WERI-Rb-1 (cell line): Measurements from ENCODE around the gene C4orf51.

Source experiments
- DNase-seq: peaks from one replicate; pipeline ENCODE4 v3.0.0-alpha.2; 2020
- H3K27ac ChIP-seq: fragments of 250-450 bp; sonication (Bioruptor Pico); 2 replicates; pipeline ENCODE4 v1.5.1; 2020; ENCODE audit warnings: mild to moderate bottlenecking, moderate library complexity
- H3K27me3 ChIP-seq: fragments of 250-450 bp; sonication (Bioruptor Pico); 2 replicates; pipeline ENCODE4 v1.5.1; 2021; ENCODE audit warnings: mild to moderate bottlenecking, low read depth, moderate library complexity; ENCODE audit not compliant: insufficient read depth, severe bottlenecking
- H3K36me3 ChIP-seq: fragments of 250-450 bp; sonication (Bioruptor Pico); 2 replicates; pipeline ENCODE4 v1.5.1; 2020; ENCODE audit warnings: mild to moderate bottlenecking, moderate library complexity
- H3K4me3 ChIP-seq: 2 replicates; pipeline ENCODE4 v1.5.1; 2011; ENCODE audit warnings: low read depth, mild to moderate bottlenecking, control low read depth, low read length
- H3K9me3 ChIP-seq: fragments of 250-450 bp; sonication (Bioruptor Pico); 2 replicates; pipeline ENCODE4 v1.5.1; 2021; ENCODE audit warnings: mild to moderate bottlenecking, moderate library complexity; ENCODE audit not compliant: severe bottlenecking
- CTCF ChIP-seq: IDR thresholded peaks from 2 replicates; pipeline ENCODE4 v1.5.1; 2011; ENCODE audit warnings: low read depth, mild to moderate bottlenecking, control low read depth, inconsistent platforms, low read length

Gene C4orf51

GRCh38 chr4:145732895-145733880 lies 53.2 kb downstream of the C4orf51 start:
- Histone ChIP-seq H3K27me3 (no peaks in the 10 kb centered on the region), H3K27ac (peak overlapping the region; percentile 99), H3K36me3 (no peaks in the 10 kb centered on the region), H3K9me3 (no peaks in the 10 kb centered on the region), H3K4me3 (peak overlapping the region; percentile 78)
- no peak for TF ChIP-seq CTCF
- peak; percentile 98 for DNase-seq

- no peak for TF ChIP-seq CTCF
- Histone ChIP-seq H3K27ac (peak overlapping the region; percentile 99), H3K36me3 (no peaks in the 10 kb centered on the region), H3K27me3 (no peaks in the 10 kb centered on the region), H3K9me3 (no peaks in the 10 kb centered on the region), H3K4me3 (peak overlapping the region; percentile 78)
- DNase-seq = no peak
Measured at GRCh38 chr4:145734031-145734430, 54.1 kb downstream of the C4orf51 start.

GRCh38 chr4:145734576-145735346 lies 54.8 kb downstream of the C4orf51 start:
- Histone ChIP-seq H3K36me3 (no peaks in the 10 kb centered on the region), H3K4me3 (no peak overlapping the region), H3K27me3 (no peaks in the 10 kb centered on the region), H3K27ac (no peak overlapping the region; the same call in 1 of the 2 replicates), H3K9me3 (no peaks in the 10 kb centered on the region)
- DNase-seq = no peak
- TF ChIP-seq CTCF = no peak

GRCh38 chr4:145735347-145735675 lies 55.4 kb downstream of the C4orf51 start:
- no peak for DNase-seq
- Histone ChIP-seq H3K27ac (no peak overlapping the region), H3K27me3 (no peaks in the 10 kb centered on the region)

GRCh38 chr4:145735827-145736226 lies 55.9 kb downstream of the C4orf51 start:
- H3K27ac ChIP-seq = no peak overlapping the region
- H3K9me3 ChIP-seq = no peaks in the 10 kb centered on the region
- TF ChIP-seq CTCF = no peak
- DNase-seq = no peak
- no peaks in the 10 kb centered on the region for H3K36me3 ChIP-seq
- H3K4me3 ChIP-seq = no peak overlapping the region
- no peaks in the 10 kb centered on the region for H3K27me3 ChIP-seq

More at GRCh38 chr4:145735347-145735675, 55.4 kb downstream of the C4orf51 start:
- TF ChIP-seq CTCF = no peak
- H3K9me3 ChIP-seq = no peaks in the 10 kb centered on the region
- no peak overlapping the region for H3K4me3 ChIP-seq
- H3K36me3 ChIP-seq = no peaks in the 10 kb centered on the region
